Activated naive CD8-positive, alpha-beta T cell (primary cell): ENCODE measurements around the gene EGLN2.
"Not testable (repeated sequence)": the region's sequence is repeated elsewhere in the genome, so short reads cannot be mapped to it uniquely, and the experiment has no call there.

ENCODE experiments used
- H3K27ac Mint-ChIP-seq: one replicate; pipeline ENCODE4 v1.8.0; 2021; ENCODE audit warnings: mixed read lengths
- H3K27me3 Mint-ChIP-seq: one replicate; pipeline ENCODE4 v1.8.0; 2021; ENCODE audit warnings: mixed read lengths
- H3K36me3 Mint-ChIP-seq: one replicate; pipeline ENCODE4 v1.8.0; 2021; ENCODE audit warnings: mixed read lengths
- H3K4me1 Mint-ChIP-seq: one replicate; pipeline ENCODE4 v1.8.0; 2021; ENCODE audit warnings: low read depth, mixed read lengths
- H3K4me3 Mint-ChIP-seq: one replicate; pipeline ENCODE4 v1.8.0; 2021; ENCODE audit warnings: mild to moderate bottlenecking, mixed read lengths
- H3K9me3 Mint-ChIP-seq: one replicate; pipeline ENCODE4 v1.8.0; 2021; ENCODE audit warnings: low read depth, mixed read lengths

The EGLN2 gene

DNA sequence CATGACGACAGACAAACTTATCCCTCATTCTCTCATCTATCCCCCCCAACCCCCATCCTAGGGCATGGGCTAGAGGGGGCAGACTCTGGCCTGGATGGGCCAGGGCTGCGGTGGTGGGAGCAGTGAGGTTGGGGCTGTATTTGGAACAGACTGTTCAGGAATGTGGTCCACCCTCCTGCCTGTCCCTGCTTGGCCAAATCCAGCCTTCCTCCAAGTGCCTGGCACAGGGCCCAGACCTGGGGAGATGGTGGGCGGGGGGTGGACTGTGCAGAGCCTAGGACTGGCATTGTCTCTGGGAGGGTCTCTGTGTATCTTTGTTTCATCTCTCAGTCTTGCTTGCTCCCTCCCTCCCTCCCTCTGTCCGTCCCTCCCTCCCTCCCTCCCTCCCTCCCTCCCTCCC, 14.2 kb downstream of the EGLN2 start:
- H3K4me3 Mint-ChIP-seq: peak overlapping the region; percentile 93
- peaks cover 36% of the 10 kb centered on the region for H3K4me1 Mint-ChIP-seq
- H3K27ac Mint-ChIP-seq: no peak overlapping the region
- H3K9me3 Mint-ChIP-seq: no peaks in the 10 kb centered on the region
- H3K27me3 Mint-ChIP-seq: no peaks in the 10 kb centered on the region
- no peaks in the 10 kb centered on the region for H3K36me3 Mint-ChIP-seq

DNA sequence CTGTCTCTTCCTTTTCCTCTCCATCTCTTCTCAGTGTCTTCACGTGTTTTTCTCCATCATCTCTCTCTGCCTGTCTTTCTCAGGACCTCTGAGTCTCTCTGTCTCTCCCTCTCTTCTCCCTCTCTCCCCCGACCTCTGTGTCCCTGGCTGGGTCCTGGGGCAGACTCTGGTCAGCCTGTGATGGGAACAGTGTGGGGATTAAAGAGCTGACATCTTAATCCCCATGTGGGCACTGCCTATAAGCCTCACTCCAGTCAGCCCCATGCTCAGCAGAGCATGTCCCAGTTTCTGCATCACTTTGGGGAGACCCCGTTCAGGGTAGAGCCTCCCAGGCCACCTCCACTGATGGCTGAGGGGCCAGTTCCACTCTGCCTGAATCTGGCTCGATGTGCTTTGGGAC, 16.2 kb downstream of the EGLN2 start:
- Mint-ChIP-seq H3K4me3 (no peak overlapping the region), H3K27ac (no peak overlapping the region), H3K36me3 (no peaks in the 10 kb centered on the region), H3K4me1 (peaks cover 41% of the 10 kb centered on the region), H3K9me3 (no peaks in the 10 kb centered on the region), H3K27me3 (no peaks in the 10 kb centered on the region)

DNA sequence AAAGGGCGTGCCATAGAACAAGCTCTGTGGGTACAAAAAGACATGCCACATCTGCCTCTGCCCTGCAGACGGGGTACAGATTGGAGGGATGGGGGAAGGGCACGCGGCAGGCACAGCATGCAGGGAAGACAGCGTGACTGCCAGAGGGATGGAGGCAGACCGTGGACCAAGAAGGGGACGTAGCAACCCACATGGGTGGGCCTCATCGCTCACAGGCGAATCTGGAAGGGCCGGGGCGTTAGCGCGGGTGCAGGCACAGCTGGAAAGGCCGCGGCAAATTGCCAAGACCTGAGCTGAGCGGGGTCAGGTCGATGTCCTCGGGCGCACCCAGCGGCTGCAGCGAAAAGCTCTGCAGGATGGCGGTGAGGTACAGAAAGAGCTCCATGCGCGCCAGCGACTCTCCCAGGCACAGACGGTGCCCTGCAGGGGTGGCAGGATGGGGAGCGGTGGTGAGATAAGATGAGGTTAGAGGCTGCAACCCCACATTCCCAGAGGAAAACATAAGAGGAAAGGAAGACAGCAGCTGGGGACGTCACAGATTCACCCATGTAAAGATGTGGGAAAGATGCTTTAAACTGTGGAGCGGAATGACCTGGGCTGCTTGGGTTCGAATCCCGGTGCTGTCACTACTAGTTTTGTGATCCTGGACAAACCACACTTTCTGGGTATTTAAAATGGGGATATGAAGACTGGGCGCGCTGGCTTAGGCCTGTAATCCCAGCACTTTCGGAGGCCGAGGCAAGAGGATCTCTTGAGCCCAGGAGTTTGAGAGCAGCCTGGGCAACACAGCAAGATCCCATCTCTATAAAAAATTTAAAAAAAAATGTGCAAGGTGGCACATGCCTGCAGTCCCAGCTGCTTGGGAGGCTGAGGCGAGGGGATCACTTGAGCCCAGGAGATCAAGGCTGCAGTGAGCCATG, 19.7 kb downstream of the EGLN2 start:
- not testable (repeated sequence) for H3K27me3 Mint-ChIP-seq, H3K9me3 Mint-ChIP-seq, H3K36me3 Mint-ChIP-seq
- peaks cover 22% of the 10 kb centered on the region for H3K4me1 Mint-ChIP-seq
- H3K27ac Mint-ChIP-seq: peak overlapping the region; percentile 41
- peak overlapping the region; percentile 81 for H3K4me3 Mint-ChIP-seq

DNA sequence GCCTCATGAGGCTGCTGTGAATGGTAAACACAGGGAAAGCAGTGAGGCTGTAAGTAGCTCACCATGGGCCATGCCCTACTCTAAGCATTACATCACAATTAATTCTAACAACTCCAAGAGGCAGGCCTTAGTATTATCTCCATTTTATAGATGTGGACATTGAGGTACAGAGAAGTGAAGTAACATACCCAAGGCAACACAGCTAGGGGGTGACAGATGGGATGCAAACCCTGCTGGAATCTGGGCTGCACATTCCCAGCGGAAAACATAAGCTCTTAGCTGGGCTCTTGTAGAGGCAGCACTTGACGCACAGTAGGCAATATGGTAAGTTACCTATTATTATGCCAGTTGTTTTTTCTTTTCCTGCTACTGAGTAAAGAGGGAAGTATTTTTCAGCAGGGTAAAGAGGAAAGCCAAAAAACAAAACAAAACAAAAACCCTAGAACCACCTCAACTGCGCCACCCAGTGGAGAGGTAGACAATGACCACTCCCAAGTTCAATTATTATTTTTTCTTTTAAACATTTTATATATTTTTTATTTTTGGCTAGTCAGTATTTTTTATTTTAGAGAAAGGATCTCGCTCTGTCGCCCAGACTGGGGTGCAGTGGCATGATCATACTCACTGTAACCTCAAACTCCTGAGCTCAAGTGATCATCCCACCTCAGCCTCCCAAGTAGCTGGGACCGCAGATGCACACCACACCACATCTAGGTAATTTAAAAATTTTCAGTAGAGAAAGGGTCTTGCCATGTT, 20.7 kb downstream of the EGLN2 start:
- not testable (repeated sequence) for H3K27me3 Mint-ChIP-seq, H3K4me3 Mint-ChIP-seq, H3K36me3 Mint-ChIP-seq, H3K9me3 Mint-ChIP-seq
- Mint-ChIP-seq H3K27ac (peak overlapping the region; percentile 23), H3K4me1 (peaks cover 24% of the 10 kb centered on the region)

DNA sequence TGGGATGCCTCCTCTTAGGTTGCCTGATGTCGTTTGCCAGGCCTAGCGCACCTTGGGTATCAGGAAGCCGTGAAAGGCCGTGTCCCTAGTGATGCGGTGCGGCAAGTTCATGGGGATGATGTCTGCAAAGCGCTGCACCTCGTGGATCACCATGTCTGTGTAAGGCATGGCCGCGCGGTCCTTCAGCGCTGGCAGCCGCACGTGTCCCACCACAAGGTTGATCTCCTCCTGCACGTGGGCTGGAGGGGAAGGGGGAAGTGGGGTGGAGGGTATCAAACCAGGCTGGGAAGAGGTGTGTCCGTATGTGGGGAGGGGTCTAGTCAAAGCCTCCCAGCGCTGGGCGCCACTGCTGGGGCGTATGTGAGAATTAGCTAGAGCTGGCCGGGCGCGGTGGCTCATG, 23.2 kb downstream of the EGLN2 start:
- H3K4me1 Mint-ChIP-seq: peaks cover 40% of the 10 kb centered on the region
- H3K36me3 Mint-ChIP-seq: peaks cover 5% of the 10 kb centered on the region
- no peaks in the 10 kb centered on the region for H3K9me3 Mint-ChIP-seq
- H3K27ac Mint-ChIP-seq: no peak overlapping the region
- H3K27me3 Mint-ChIP-seq: no peaks in the 10 kb centered on the region
- H3K4me3 Mint-ChIP-seq: no peak overlapping the region

DNA sequence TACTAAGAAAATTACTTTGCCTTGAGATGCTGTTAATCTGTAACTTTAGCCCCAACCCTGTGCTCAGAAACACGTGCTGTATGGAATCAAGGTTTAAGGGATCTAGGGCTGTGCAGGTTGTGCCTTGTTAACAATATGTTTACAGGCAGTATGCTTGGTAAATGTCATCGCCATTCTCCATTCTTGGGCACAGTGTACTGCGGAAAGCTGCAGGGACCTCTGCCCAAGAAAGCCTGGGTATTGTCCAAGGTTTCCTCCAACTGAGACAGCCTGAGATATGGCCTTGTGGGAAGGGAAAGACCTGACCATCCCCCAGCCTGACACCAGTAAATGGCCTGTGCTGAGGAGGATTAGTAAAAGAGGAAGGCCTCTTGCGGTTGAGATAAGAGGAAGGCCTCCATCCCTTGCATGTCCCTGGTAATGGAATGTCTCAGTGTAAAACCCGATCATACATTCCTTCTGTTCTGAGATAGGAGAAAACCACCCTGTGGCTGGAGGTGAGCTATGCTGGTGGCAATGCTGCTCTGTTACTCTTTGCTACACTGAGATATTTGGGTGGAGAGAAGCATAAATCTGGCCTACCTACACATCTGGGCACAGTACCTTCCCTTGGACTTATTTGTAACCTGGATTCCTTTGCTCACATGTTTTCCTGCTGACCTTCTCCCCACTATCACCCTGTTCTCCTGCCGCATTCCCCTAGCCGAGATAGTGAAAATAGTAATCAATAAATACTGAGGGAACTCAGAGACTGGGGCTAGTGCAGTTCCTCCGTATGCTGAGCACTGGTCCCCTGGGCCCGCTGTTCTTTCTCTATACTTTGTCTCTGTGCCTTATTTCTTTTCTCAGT, 23.9 kb downstream of the EGLN2 start:
- peaks cover 40% of the 10 kb centered on the region for H3K4me1 Mint-ChIP-seq
- H3K36me3 Mint-ChIP-seq, H3K27me3 Mint-ChIP-seq, H3K9me3 Mint-ChIP-seq, H3K27ac Mint-ChIP-seq, H3K4me3 Mint-ChIP-seq: not testable (repeated sequence)

DNA sequence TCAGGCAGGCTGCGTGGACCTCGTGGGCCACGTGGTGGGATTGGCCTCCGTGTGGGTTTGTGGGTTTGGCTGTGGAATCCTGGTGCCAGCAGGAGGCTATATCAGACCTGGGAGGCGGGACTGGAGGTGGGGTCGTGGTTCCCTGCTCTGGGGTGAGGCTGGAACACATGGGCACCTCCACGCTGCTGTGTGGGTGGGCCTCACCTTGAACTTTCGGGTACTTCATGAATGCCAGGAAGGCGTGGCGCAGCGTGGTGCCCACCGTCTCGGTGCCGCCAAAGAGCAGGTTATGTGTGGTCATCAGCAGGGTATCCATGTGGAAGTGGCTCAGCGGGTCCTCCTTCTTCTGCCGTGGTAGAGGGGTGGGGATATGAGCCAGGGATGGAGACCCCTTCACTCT, 25.9 kb downstream of the EGLN2 start:
- H3K4me1 Mint-ChIP-seq: peaks cover 24% of the 10 kb centered on the region
- H3K9me3 Mint-ChIP-seq, H3K36me3 Mint-ChIP-seq, H3K4me3 Mint-ChIP-seq, H3K27ac Mint-ChIP-seq, H3K27me3 Mint-ChIP-seq: not testable (repeated sequence)

DNA sequence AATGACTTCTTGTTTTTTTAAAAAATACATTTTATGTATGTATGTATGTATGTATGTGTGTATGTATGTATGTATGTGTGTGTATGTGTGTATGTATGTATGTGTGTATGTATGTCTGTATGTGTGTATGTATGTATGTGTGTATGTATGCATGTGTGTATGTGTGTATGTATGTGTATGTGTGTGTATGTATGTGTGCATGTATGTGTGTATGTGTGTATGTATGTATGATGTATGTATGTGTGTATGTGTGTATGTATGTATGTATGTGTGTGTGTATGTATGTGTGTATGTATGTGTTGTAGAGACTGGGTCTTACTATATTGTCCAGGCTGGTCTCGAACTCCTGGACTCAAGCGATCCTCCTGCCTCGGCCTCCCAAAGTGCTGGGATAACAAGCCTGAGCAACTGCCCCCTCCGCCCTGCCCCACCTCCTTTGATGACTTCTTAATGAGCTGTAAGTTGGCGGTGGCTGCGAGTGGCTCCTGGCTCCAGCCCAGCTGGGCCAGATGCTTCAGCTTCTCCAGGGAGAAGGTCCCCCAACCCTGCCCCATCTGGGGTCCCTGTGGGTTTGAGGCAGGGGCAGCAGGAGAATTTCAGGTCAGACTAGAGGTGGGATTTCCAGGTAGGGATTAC, 26.6 kb downstream of the EGLN2 start:
- not testable (repeated sequence) for H3K36me3 Mint-ChIP-seq, H3K4me3 Mint-ChIP-seq, H3K27me3 Mint-ChIP-seq, H3K9me3 Mint-ChIP-seq, H3K27ac Mint-ChIP-seq
- H3K4me1 Mint-ChIP-seq: peaks cover 24% of the 10 kb centered on the region

DNA sequence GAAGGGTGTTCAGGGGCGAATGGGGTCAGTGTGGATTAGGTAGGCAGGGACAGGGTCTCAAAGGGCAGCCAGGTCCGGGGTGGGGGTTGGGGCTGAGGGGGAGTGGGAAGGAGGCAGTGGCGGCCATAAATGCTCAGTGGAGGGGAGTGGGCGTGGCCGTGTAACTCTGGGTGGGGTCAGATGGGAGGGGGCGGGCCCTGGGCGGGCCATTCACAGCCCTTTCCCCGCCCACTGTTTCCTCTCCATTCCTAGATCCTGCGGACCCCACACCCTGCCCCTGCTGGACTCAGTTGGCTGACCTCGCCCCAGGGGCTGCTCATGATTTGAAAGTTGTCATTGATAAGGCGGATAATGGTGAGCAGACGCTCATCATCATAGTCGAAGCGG, 27.3 kb downstream of the EGLN2 start:
- not testable (repeated sequence) for H3K9me3 Mint-ChIP-seq
- peaks cover 24% of the 10 kb centered on the region for H3K4me1 Mint-ChIP-seq

DNA sequence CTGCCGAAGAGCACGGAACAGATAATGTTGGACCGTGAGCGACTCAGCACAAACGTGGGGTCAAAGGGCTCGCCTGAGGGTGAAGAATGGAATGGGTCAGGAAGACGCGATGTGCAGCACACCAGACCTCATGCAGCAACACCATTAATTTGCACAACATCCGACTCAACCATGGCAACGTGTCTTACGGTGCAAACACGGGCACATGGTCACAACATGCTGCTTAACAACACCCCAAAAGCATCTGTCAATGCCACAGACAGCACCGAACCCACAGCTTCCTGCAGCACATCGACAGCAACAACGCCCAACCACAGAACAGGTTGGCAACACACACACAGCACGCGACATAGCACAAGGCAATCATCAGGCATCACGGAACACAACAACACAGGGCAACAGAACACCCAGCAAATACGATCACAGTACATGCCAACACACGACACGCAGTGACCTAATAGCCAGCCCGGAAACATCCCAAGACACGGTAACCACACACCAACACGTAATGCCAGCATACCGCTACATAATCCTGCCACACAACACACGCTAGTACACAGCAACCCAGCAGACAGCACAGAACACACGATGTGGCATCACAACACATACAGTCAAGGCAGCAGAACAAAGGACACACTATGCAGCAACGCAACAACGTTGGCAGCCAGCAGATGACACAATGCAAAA, 27.9 kb downstream of the EGLN2 start:
- not testable (repeated sequence) for H3K36me3 Mint-ChIP-seq, H3K9me3 Mint-ChIP-seq, H3K27me3 Mint-ChIP-seq
- Mint-ChIP-seq H3K4me3 (peak overlapping the region; percentile 24), H3K4me1 (peaks cover 24% of the 10 kb centered on the region), H3K27ac (peak overlapping the region; percentile 67)

More for the DNA sequence above, 27.3 kb downstream of the EGLN2 start:
- H3K4me3 Mint-ChIP-seq, H3K36me3 Mint-ChIP-seq, H3K27me3 Mint-ChIP-seq: not testable (repeated sequence)
- peak overlapping the region; percentile 67 for H3K27ac Mint-ChIP-seq

DNA sequence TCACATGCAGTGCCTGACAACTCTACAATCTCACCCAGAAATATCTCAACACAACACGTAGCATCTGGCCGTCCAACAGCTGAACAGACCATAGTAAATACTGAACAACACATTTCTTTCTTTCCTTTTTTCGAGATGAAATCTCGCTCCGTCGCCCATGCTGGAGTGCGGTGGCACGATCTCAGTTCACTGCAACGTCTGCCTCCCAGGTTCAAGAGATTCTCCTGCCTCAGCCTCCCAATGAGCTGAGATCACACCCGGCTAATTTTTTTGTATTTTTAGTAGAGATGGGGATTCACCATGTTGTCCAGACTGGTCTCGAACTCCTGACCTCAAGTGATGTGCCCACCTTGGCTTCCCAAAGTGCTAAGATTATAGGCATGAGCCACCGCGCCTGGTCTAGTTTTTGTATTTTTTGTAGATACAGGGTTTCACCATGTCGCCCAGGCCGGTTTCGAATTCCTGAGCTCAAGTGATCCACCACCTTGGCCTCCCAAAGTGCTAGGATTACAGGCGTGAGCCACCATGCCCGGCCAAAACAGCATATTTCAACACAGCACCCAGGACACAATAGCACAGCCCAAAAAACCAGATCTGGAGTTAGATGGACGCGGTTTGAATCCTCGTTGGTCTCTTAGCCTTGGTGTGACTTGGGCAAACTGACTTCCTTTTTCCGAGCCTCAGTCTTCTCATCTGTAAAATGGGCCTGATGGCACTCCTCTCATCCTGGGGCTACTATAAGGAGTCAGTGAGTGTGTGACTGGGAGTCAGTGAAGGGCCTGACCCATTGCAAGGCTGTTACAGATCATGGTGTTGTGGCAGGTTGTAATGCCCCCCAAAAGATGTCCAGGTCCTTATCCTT, 28.6 kb downstream of the EGLN2 start:
- H3K36me3 Mint-ChIP-seq: peaks cover 10% of the 10 kb centered on the region
- H3K27me3 Mint-ChIP-seq: no peaks in the 10 kb centered on the region
- no peaks in the 10 kb centered on the region for H3K9me3 Mint-ChIP-seq
- peaks cover 29% of the 10 kb centered on the region for H3K4me1 Mint-ChIP-seq
- H3K27ac Mint-ChIP-seq: peak overlapping the region; percentile 67
- no peak overlapping the region for H3K4me3 Mint-ChIP-seq

DNA sequence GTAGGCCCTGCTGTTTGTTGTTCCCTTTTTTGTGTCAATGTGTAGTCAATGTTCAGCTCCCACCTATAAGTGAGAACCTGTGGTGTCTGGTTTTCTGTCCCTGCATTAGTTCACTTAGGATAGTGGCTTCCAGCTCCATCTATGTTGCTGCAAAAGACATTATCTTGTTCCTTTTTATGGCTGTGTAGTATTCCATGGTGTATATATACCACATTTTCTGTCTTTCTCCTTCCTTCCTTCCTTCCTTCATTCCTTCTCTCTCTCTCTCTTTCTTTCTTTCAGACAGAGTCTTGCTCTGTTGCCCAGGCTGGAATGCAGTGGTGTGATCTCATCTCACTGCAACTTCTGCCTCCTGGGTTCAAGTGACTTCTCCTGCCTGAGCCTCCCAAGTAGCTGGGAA, 30.2 kb downstream of the EGLN2 start:
- Mint-ChIP-seq H3K9me3 (no peaks in the 10 kb centered on the region), H3K36me3 (peaks cover 10% of the 10 kb centered on the region), H3K27ac (no peak overlapping the region), H3K4me3 (no peak overlapping the region), H3K4me1 (peaks cover 37% of the 10 kb centered on the region), H3K27me3 (no peaks in the 10 kb centered on the region)

DNA sequence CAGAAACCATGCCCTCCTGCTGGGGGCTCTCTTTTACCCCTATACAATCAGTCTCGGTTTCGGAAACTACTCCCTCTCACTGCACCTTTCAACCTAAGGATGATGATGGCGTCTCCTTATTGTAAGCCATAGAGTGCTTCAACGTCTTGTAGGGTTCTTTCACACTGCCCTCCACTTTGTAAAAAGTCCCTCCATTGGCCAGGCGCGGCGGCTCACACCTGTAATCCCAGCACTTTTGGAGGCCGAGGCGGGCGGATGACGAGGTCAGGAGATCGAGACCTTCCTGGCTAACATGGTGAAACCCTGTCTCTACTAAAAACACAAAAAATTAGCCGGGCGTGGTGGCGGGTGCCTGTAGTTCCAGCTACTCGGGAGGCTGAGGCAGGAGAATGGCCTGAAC, 31.8 kb downstream of the EGLN2 start:
- not testable (repeated sequence) for H3K27ac Mint-ChIP-seq, H3K4me3 Mint-ChIP-seq, H3K36me3 Mint-ChIP-seq, H3K9me3 Mint-ChIP-seq, H3K27me3 Mint-ChIP-seq
- peaks cover 30% of the 10 kb centered on the region for H3K4me1 Mint-ChIP-seq
